ENCODE data around the gene TMPRSS5. TPM values are rescaled to one million over a fixed set of nuclear protein-coding genes. Genes with fewer than 3 reads are reported as not detected.

The TMPRSS5 gene
- total and polyA plus RNA-seq, 3 donors from 2014 or later = 1.4 to 2.2 (median 1.5) TPM

DNA sequence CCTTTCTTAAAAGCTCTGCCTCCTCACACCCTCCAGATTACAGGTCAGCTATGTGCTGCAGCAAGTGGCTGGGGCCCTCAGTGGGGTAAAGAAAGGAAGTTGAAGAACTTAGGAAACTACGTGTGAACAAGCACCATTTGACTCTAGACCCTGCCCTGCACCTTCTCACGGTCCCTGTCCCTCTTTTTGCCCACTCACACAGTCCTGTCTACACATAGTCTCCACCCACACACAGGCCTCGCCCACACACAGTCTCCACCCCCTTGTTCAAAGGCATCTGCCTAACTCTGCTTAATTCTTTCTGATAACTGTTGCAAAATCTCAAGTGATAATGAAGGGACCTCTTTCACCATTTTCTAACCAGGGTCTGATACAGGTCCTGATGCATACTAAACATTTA lies 59.0 kb downstream of the TMPRSS5 start:
- Histone ChIP-seq H3K4me3 (no peak overlapping the region), H3K9me3 (no peaks in the 10 kb centered on the region), H3K27ac (no peak overlapping the region), H3K4me1 (no peaks in the 10 kb centered on the region), H3K36me3 (ENCODE audit: low read depth, missing control alignments) (no peaks in the 10 kb centered on the region), H3K27me3 (no peaks in the 10 kb centered on the region)
- DNase-seq = no peak
- TF ChIP-seq POLR2A (IDR thresholded peaks at IDR 0.05) = no peak
- TF ChIP-seq, protein P1, sequence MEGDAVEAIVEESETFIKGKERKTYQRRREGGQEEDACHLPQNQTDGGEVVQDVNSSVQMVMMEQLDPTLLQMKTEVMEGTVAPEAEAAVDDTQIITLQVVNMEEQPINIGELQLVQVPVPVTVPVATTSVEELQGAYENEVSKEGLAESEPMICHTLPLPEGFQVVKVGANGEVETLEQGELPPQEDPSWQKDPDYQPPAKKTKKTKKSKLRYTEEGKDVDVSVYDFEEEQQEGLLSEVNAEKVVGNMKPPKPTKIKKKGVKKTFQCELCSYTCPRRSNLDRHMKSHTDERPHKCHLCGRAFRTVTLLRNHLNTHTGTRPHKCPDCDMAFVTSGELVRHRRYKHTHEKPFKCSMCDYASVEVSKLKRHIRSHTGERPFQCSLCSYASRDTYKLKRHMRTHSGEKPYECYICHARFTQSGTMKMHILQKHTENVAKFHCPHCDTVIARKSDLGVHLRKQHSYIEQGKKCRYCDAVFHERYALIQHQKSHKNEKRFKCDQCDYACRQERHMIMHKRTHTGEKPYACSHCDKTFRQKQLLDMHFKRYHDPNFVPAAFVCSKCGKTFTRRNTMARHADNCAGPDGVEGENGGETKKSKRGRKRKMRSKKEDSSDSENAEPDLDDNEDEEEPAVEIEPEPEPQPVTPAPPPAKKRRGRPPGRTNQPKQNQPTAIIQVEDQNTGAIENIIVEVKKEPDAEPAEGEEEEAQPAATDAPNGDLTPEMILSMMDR (IDR thresholded peaks at IDR 0.05) = no peak
- WGBS, 2 donors = 39 to 47% methylated on average over 3 of the region's 3 CpGs
- intact Hi-C loops (cut with DNase I; ENCODE audit: low total_unique reads) = no loop called here

DNA sequence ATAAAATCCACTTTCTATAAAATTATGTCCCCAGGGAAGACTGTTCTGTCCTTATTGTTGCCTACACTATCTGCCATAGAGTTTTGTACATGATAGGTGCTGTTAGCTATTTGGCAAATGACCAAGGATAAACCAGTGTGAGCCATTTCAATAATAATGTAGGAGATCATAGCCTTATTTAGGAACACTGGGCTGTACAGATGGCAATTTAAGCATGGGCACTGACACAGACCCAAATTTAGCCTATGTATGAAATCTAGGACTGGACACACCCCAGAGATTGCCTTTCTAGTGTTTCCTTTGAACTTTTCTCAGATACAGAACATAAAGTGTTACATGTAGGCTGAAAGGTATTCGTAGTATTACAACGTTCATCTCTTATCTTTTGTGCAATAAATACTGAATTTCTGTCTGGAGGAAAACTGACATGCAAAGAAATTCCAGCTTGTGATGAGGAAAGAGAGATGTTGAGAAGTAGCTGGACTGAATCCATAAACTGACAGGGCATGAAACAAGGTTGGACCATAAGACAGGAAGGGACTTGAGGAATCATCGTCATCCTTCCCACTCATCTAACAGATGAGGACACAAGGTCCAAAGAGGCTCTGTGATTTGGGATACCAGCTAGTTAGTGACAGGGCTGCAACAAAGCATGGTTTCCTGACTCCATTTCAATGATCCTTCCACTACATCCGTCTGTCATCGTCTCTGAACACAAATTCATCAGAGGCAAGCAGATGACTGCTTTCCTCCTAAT lies 60.3 kb downstream of the TMPRSS5 start:
- WGBS, 2 donors = 33 to 59% methylated on average over 3 to 5 of the region's 5 CpGs
- TF ChIP-seq, protein P1 (IDR thresholded peaks at IDR 0.05) = no peak
- no peak for TF ChIP-seq POLR2A (IDR thresholded peaks at IDR 0.05)
- Histone ChIP-seq H3K9me3 (no peaks in the 10 kb centered on the region), H3K4me3 (no peak overlapping the region), H3K36me3 (ENCODE audit: low read depth, missing control alignments) (no peaks in the 10 kb centered on the region), H3K4me1 (no peaks in the 10 kb centered on the region), H3K27me3 (no peaks in the 10 kb centered on the region), H3K27ac (no peak overlapping the region)
- no peak for DNase-seq
- intact Hi-C loops (cut with DNase I; ENCODE audit: low total_unique reads) = no loop called here

DNA sequence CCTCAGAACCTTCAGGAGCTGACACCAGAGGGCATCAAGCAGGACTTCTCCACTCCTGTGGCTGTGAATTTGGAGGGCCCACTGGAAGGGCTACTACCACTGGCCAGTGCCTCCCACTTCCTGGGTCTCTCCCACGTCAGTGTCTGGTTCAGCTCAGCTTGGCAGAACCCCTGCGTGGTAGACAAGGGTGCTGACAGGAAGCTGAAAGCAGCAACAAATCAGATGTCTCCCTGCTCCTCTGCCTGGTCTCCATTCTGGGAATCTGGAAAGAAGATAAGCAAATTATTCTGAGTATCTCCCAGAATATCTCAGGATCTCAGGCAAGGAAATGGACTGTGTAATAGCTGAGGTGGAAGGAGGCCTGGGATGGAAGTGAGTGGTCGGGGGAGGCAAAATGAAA lies 61.5 kb downstream of the TMPRSS5 start:
- intact Hi-C loops (cut with DNase I; ENCODE audit: low total_unique reads) = no loop called here
- H3K27me3 ChIP-seq = no peaks in the 10 kb centered on the region
- no peak overlapping the region for H3K4me3 ChIP-seq
- 69 to 74% methylated on average over 2 to 3 of the region's 3 CpGs for WGBS, 2 donors
- H3K9me3 ChIP-seq = no peaks in the 10 kb centered on the region
- no peak for DNase-seq
- H3K4me1 ChIP-seq = no peaks in the 10 kb centered on the region
- no peaks in the 10 kb centered on the region for H3K36me3 ChIP-seq (ENCODE audit: low read depth, missing control alignments)
- no peak for TF ChIP-seq POLR2A (IDR thresholded peaks at IDR 0.05)
- TF ChIP-seq, protein P1 (IDR thresholded peaks at IDR 0.05) = no peak
- H3K27ac ChIP-seq = no peak overlapping the region

DNA sequence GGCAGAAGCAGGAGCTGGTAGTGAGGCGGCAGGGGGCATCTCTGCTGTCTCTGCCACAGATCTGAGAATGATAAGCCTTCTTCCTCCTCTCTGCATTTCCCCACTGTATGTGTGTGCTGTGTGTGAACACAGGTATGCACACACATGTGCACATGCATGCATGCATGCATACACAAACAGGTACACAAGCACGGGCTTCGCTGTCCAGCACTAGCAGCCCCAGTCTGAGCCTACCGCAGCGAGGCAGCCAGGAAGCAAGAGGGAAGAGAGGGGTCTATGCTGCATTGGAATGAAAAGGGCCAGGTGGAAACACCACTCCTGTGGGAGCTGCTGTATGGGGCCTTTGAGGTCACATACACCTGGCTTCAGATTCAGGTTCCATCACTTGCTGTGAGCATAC lies 62.4 kb downstream of the TMPRSS5 start:
- WGBS, 2 donors = 86 to 87% methylated on average over 5 of the region's 5 CpGs
- intact Hi-C loops (cut with DNase I; ENCODE audit: low total_unique reads) = no loop called here
- no peak for DNase-seq
- no peaks in the 10 kb centered on the region for H3K27me3 ChIP-seq
- no peak overlapping the region for H3K27ac ChIP-seq
- no peaks in the 10 kb centered on the region for H3K36me3 ChIP-seq (ENCODE audit: low read depth, missing control alignments)
- H3K4me3 ChIP-seq = no peak overlapping the region
- H3K4me1 ChIP-seq = no peaks in the 10 kb centered on the region
- TF ChIP-seq, protein P1 (IDR thresholded peaks at IDR 0.05) = no peak
- no peak for TF ChIP-seq POLR2A (IDR thresholded peaks at IDR 0.05)
- H3K9me3 ChIP-seq = no peaks in the 10 kb centered on the region
